A673 (cell line): Measurements from ENCODE around the gene PLXDC2.

Experiments used
- EZH2 ChIP-seq: fragments of 200-600 bp; sonication (generic); IDR thresholded peaks from 2 replicates; pipeline ENCODE4 v1.6.1; 2017; ENCODE audit warnings: borderline replicate concordance, low read depth, mild to moderate bottlenecking, mixed read lengths, antibody characterized with exemption, low read length; ENCODE audit not compliant: poor library complexity, severe bottlenecking
- TF ChIP-seq, protein P1 (sequence below): fragments of 300-800, 200-600 bp; sonication (generic); conservative IDR thresholded peaks from 2 replicates; pipeline ENCODE4 v1.5.1; 2017; ENCODE audit warnings: low read depth, mild to moderate bottlenecking, antibody characterized with exemption, low read length, moderate library complexity, mixed read lengths

GRCh38 chr10:19789607-19790006 lies 26.6 kb upstream of the PLXDC2 start:
- TF ChIP-seq, protein P1, sequence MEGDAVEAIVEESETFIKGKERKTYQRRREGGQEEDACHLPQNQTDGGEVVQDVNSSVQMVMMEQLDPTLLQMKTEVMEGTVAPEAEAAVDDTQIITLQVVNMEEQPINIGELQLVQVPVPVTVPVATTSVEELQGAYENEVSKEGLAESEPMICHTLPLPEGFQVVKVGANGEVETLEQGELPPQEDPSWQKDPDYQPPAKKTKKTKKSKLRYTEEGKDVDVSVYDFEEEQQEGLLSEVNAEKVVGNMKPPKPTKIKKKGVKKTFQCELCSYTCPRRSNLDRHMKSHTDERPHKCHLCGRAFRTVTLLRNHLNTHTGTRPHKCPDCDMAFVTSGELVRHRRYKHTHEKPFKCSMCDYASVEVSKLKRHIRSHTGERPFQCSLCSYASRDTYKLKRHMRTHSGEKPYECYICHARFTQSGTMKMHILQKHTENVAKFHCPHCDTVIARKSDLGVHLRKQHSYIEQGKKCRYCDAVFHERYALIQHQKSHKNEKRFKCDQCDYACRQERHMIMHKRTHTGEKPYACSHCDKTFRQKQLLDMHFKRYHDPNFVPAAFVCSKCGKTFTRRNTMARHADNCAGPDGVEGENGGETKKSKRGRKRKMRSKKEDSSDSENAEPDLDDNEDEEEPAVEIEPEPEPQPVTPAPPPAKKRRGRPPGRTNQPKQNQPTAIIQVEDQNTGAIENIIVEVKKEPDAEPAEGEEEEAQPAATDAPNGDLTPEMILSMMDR: no peak
- TF ChIP-seq EZH2: no peak
